HepG2 (cell line): ENCODE results near the gene CLEC2D. TPM values are rescaled to one million over a fixed set of nuclear protein-coding genes. Genes with fewer than 3 reads are reported as not detected.

ENCODE experiments used
- ATAC-seq: fragments of 200-7000 bp; cut with Tn5 transposase; 3 replicates; pipeline ENCODE4 v1.9.1; 2020; ENCODE audit warnings: mild to moderate bottlenecking, moderate library complexity
- BruUV-seq: library from RNA; stranded (reverse); fragments of 400-500 nt; replicated peaks from 2 replicates; lab custom pipeline; 2021; lab: Mats Ljungman, UMichigan
- CTCF ChIA-PET: fragments of 300-600 bp; formaldehyde crosslinking; extraction: SDS; loops from one replicate; lab custom pipeline; 2021; ENCODE audit warnings: low total read pairs, inconsistent platforms, low intra/inter-chr PET ratio; lab: Yijun Ruan, JAX
- POLR2A ChIA-PET: fragments of 350-600 bp; sonication (Branson Sonifier 250); formaldehyde crosslinking; loops from one replicate; lab custom pipeline; 2020; ENCODE audit warnings: antibody characterized with exemption, inconsistent platforms; lab: Yijun Ruan, JAX
- DNase-seq: peaks from one replicate; pipeline ENCODE4 v3.0.0-alpha.2; 2015; ENCODE audit warnings: low spot score
- FAIRE-seq: peaks from 3 replicates; lab custom pipeline; 2011; peaks lifted over from hg19 to GRCh38; lab: Jason Lieb, UNC
- H2AFZ ChIP-seq: one replicate; pipeline ENCODE4 v1.6.1; 2011; ENCODE audit warnings: low read length, inconsistent platforms
- H3K27ac ChIP-seq: fragments of 300-600 bp; 3 replicates; pipeline ENCODE4 v1.8.0; 2011; ENCODE audit warnings: mixed run types, mild to moderate bottlenecking, mixed read lengths, low read length, inconsistent platforms; ENCODE audit not compliant: insufficient read depth; ENCODE audit errors: extremely low read length
- H3K27me3 ChIP-seq, 2 experiments: fragments of 200-600 bp in 1 of 2; 2 replicates in 1 of 2; 3 replicates in 1 of 2; pipeline versions ENCODE4 v1.6.0 to v1.8.0; 2011; ENCODE audit warnings: low read length in 2 of 2, mild to moderate bottlenecking in 2 of 2, moderate library complexity in 2 of 2, inconsistent platforms in 1 of 2; ENCODE audit not compliant: insufficient read depth in 2 of 2, control insufficient read depth in 1 of 2
- H3K36me3 ChIP-seq, 2 experiments: fragments of 200-600 bp in 1 of 2; replicated peaks in 1 of 2; 2 replicates in 1 of 2; 3 replicates in 1 of 2; pipeline versions ENCODE4 v1.5.1 to v1.8.0; 2011; ENCODE audit warnings: low read length in 2 of 2, inconsistent platforms in 1 of 2; ENCODE audit not compliant: insufficient read depth in 2 of 2, control insufficient read depth in 1 of 2
- H3K4me1 ChIP-seq: 2 replicates; pipeline ENCODE4 v1.5.1; 2012; ENCODE audit warnings: low read length, inconsistent platforms; ENCODE audit not compliant: insufficient read depth
- H3K4me2 ChIP-seq: 2 replicates; pipeline ENCODE4 v1.6.0; 2011; ENCODE audit warnings: low read depth, low read length, inconsistent platforms
- H3K4me3 ChIP-seq, 3 experiments: fragments of 200-600 bp in 1 of 3; sonication (generic), shearing (Covaris generic) in 1 of 3; replicated peaks in 1 of 3; 2 replicates each; pipeline ENCODE4 v1.5.1; 2011 to 2016; ENCODE audit warnings: low read length in 3 of 3, inconsistent platforms in 2 of 3, low read depth in 2 of 3, mild to moderate bottlenecking in 2 of 3, control low read depth in 1 of 3, mixed read lengths in 1 of 3; ENCODE audit not compliant: insufficient read depth in 1 of 3
- H3K79me2 ChIP-seq: one replicate; pipeline ENCODE4 v1.6.1; 2011; ENCODE audit warnings: low read length, inconsistent platforms; ENCODE audit not compliant: insufficient read depth
- H3K9ac ChIP-seq: 2 replicates; pipeline ENCODE4 v1.6.0; 2011; ENCODE audit warnings: mild to moderate bottlenecking, low read depth, low read length, inconsistent platforms; ENCODE audit not compliant: insufficient read depth
- H3K9me3 ChIP-seq: 2 replicates; pipeline ENCODE4 v1.5.1; 2012; ENCODE audit warnings: mild to moderate bottlenecking, low read length
- H4K20me1 ChIP-seq: 2 replicates; pipeline ENCODE4 v1.6.0; 2011; ENCODE audit warnings: inconsistent platforms, mild to moderate bottlenecking, low read length, moderate library complexity; ENCODE audit not compliant: insufficient read depth
- CTCF ChIP-seq: sonication (generic); formaldehyde crosslinking; IDR thresholded peaks from 2 replicates; pipeline ENCODE4 v1.5.0; 2020; ENCODE audit warnings: mild to moderate bottlenecking, missing genetic modification reagents, moderate library complexity
- HNRNPK ChIP-seq: fragments of 200-400 bp; formaldehyde crosslinking; IDR thresholded peaks from 2 replicates; pipeline ENCODE4 v1.6.1; 2018; ENCODE audit warnings: low read length, low read depth, moderate library complexity, mild to moderate bottlenecking; ENCODE audit not compliant: poor library complexity, severe bottlenecking
- MEIS1 ChIP-seq: sonication (generic); formaldehyde crosslinking; IDR thresholded peaks from 2 replicates; pipeline ENCODE4 v1.9.0; 2021; ENCODE audit warnings: mild to moderate bottlenecking, missing genetic modification reagents, moderate library complexity, borderline replicate concordance
- PHF8 ChIP-seq: sonication (generic); formaldehyde crosslinking; IDR thresholded peaks from 2 replicates; pipeline ENCODE4 v1.5.0; 2020; ENCODE audit warnings: missing genetic modification reagents
- ZFP41 ChIP-seq: sonication (generic); formaldehyde crosslinking; IDR thresholded peaks from 2 replicates; pipeline ENCODE4 v1.4.0; 2020; ENCODE audit warnings: mild to moderate bottlenecking, missing genetic modification reagents, borderline replicate concordance
- ZNF317 ChIP-seq: sonication (generic); formaldehyde crosslinking; IDR thresholded peaks from 2 replicates; pipeline ENCODE4 v1.5.0; 2020; ENCODE audit warnings: mild to moderate bottlenecking, missing genetic modification reagents
- ZNF451 ChIP-seq: sonication (generic); formaldehyde crosslinking; IDR thresholded peaks from 2 replicates; pipeline ENCODE4 v1.5.0; 2020; ENCODE audit warnings: mild to moderate bottlenecking, missing genetic modification reagents
- ZNF562 ChIP-seq: sonication (generic); formaldehyde crosslinking; IDR thresholded peaks from 2 replicates; pipeline ENCODE4 v1.8.0; 2022; ENCODE audit warnings: missing genetic modification reagents, borderline replicate concordance
- WGBS: methylation state at CpG from one replicate; pipeline ENCODE4 v1.1.6; 2017; ENCODE audit warnings: low lambda C conversion rate; 5-methylcytosine and 5-hydroxymethylcytosine counted together
- in situ Hi-C: cut with HindIII; loops from 2 replicates; pipeline ENCODE4 v1.10.0; 2017; ENCODE audit warnings: low pct_unique_long_range_greater_than_20kb; ENCODE audit not compliant: extremely low pct_ligation_motif_present
- intact Hi-C: fragments of 100-400 bp; cut with micrococcal nuclease; formaldehyde crosslinking; loops from one replicate; pipeline ENCODE4 v1.10.0; 2022; ENCODE audit not compliant: unreplicated experiment
- polyA plus RNA-seq, 8 experiments: library from polyadenylated mRNA; depleted of rRNA in 3 of 8; stranded (reverse) in 7 of 8; unstranded in 1 of 8; fragments of >200 nt; fragmentation: Illumina TruSeq in 4 of 8; extraction: Trizol in 4 of 8; gene quantifications; 2 replicates each; pipeline versions ENCODE4 v1.2.1 to v1.2.3, GENCODE V29; 2011 to 2016; ENCODE audit warnings: low read depth in 4 of 8, missing spikeins in 1 of 8, mixed read lengths in 1 of 8; ENCODE audit not compliant: insufficient read depth in 1 of 8
- total RNA-seq, 5 experiments: library from RNA; depleted of rRNA; stranded (reverse); fragments of >200 nt; fragmentation: Illumina TruSeq; extraction: Trizol; gene quantifications; 2 replicates each; pipeline ENCODE4 v1.2.3, GENCODE V29; 2016; ENCODE audit warnings: low read depth in 1 of 5

The CLEC2D gene
- total and polyA plus RNA-seq, 2 of the 13 experiments (the other 11 are each of a cell fraction or from before 2014, with no cell fraction given), result 2.5 to 8.6 TPM

- TF ChIP-seq CTCF (CRISPR knock-in tag), result no peak
- TF ChIP-seq ZNF451 (CRISPR knock-in tag), result no peak
Measured at GRCh38 chr12:9626291-9626690, 43.2 kb upstream of the CLEC2D start (continued).

GRCh38 chr12:9626821-9627220 is 42.7 kb upstream of the CLEC2D start:
- BruUV-seq, result no TSS peak
- in situ Hi-C loops, result no loop called here
- WGBS, result 55% methylated on average over 2 of the region's 2 CpGs
- no peak overlapping the region for H3K4me3 ChIP-seq
- H3K4me2 ChIP-seq, result no peak overlapping the region
- ATAC-seq (no peak), DNase-seq (no peak), FAIRE-seq (no peak)
- no peak overlapping the region for H3K9ac ChIP-seq
- POLR2A ChIA-PET, result no interaction called here
- H3K4me1 ChIP-seq, result no peaks in the 10 kb centered on the region
- no peak overlapping the region for H2AFZ ChIP-seq
- intact Hi-C loops, result no loop called here
- H3K9me3 ChIP-seq, result no peaks in the 10 kb centered on the region
- TF ChIP-seq MEIS1 (CRISPR knock-in tag) (no peak), ZFP41 (CRISPR knock-in tag) (no peak), ZNF562 (CRISPR knock-in tag) (no peak), HNRNPK (no peak), PHF8 (no peak), ZNF317 (CRISPR knock-in tag) (no peak)
- no peak overlapping the region for H3K27ac ChIP-seq
- CTCF ChIA-PET, result no interaction called here
- H3K79me2 ChIP-seq, result no peaks in the 10 kb centered on the region
- no peaks in the 10 kb centered on the region for H3K36me3 ChIP-seq
- H3K27me3 ChIP-seq, result no peaks in the 10 kb centered on the region
- H4K20me1 ChIP-seq, result no peaks in the 10 kb centered on the region
